BJ (cell line): Measurements from ENCODE around the gene RPL36. TPM values are rescaled to one million over a fixed set of nuclear protein-coding genes. Genes with fewer than 3 reads are reported as not detected.

Source experiments
- CTCF ChIA-PET: fragments of 350-600 bp; formaldehyde crosslinking; extraction: SDS; loops from one replicate; lab custom pipeline; 2021; ENCODE audit warnings: antibody characterized with exemption, inconsistent platforms; lab: Yijun Ruan, JAX
- POLR2A ChIA-PET: fragments of 300-600 bp; sonication (Branson Sonifier 250); formaldehyde crosslinking; extraction: SDS; loops from one replicate; lab custom pipeline; 2021; ENCODE audit warnings: antibody characterized with exemption; lab: Charles Lee
- DNase-seq: peaks from one replicate; pipeline ENCODE4 v3.0.0-alpha.2; 2011; ENCODE audit warnings: low read depth
- H3K27me3 ChIP-seq: 2 replicates; pipeline ENCODE4 v1.6.0; 2011; ENCODE audit warnings: low read length; ENCODE audit not compliant: control insufficient read depth, insufficient read depth
- H3K36me3 ChIP-seq: 2 replicates; pipeline ENCODE4 v1.5.1; 2011; ENCODE audit warnings: low read length; ENCODE audit not compliant: control insufficient read depth, insufficient read depth
- H3K4me3 ChIP-seq: 2 replicates; pipeline ENCODE4 v1.5.1; 2011; ENCODE audit warnings: low read depth, mild to moderate bottlenecking, control low read depth, low read length
- polyA plus RNA-seq: library from polyadenylated mRNA; depleted of rRNA; stranded (reverse); fragments of >200 nt; gene quantifications from 2 replicates; pipeline ENCODE4 v1.2.3, GENCODE V29; 2011
- TF ChIP-seq, protein P1 (sequence below): IDR thresholded peaks from 2 replicates; pipeline ENCODE4 v1.5.1; 2011; ENCODE audit warnings: low read depth, mild to moderate bottlenecking, control low read depth, inconsistent platforms, low read length, moderate library complexity; ENCODE audit not compliant: insufficient read depth

Gene RPL36
- polyA plus RNA-seq, 1 experiment: 912 TPM

DNA sequence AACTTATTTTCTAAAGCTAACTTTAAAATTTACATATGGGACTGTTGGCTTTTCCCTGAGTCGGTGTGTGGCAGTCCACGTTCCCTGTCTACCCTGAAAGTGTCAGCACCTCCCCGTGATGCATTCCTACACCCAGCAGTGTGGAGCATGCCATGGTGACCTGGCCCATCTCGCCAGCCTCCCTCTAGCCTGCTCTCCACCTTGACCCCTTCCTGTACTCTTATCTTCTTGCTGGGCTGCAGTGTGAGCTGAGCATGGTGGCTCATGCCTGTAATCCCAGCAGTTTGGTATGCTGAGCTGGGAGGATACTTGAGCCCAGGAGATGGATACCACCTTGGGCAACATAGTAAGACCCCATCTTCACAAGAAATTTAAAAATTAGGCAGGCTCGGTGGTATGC, 35.2 kb upstream of the RPL36 start:
- no peak overlapping the region for H3K4me3 ChIP-seq
- POLR2A ChIA-PET: no interaction called here
- CTCF ChIA-PET: interaction anchor here (0.6 to 2.1 kb wide), 3 partner anchors 9 to 32 kb away, joined by 3 to 9 read pairs (median 4); no protein-coding TSS in a partner anchor
- peaks cover 43% of the 10 kb centered on the region for H3K36me3 ChIP-seq
- DNase-seq: no peak
- H3K27me3 ChIP-seq: no peaks in the 10 kb centered on the region
- TF ChIP-seq, protein P1, sequence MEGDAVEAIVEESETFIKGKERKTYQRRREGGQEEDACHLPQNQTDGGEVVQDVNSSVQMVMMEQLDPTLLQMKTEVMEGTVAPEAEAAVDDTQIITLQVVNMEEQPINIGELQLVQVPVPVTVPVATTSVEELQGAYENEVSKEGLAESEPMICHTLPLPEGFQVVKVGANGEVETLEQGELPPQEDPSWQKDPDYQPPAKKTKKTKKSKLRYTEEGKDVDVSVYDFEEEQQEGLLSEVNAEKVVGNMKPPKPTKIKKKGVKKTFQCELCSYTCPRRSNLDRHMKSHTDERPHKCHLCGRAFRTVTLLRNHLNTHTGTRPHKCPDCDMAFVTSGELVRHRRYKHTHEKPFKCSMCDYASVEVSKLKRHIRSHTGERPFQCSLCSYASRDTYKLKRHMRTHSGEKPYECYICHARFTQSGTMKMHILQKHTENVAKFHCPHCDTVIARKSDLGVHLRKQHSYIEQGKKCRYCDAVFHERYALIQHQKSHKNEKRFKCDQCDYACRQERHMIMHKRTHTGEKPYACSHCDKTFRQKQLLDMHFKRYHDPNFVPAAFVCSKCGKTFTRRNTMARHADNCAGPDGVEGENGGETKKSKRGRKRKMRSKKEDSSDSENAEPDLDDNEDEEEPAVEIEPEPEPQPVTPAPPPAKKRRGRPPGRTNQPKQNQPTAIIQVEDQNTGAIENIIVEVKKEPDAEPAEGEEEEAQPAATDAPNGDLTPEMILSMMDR: no peak

- no peak overlapping the region for H3K4me3 ChIP-seq
- TF ChIP-seq, protein P1: no peak
- no peak for DNase-seq
- ChIA-PET CTCF (interaction anchor here (1.4 to 2.1 kb wide), 2 partner anchors 9 to 10 kb away, joined by 4 to 9 read pairs; no protein-coding TSS in a partner anchor), POLR2A (no interaction called here)
- H3K27me3 ChIP-seq: no peaks in the 10 kb centered on the region
- peaks cover 41% of the 10 kb centered on the region for H3K36me3 ChIP-seq
Observed at GRCh38 chr19:5655412-5655811, 34.7 kb upstream of the RPL36 start.

- Histone ChIP-seq H3K4me3 (no peak overlapping the region), H3K36me3 (peaks cover 38% of the 10 kb centered on the region), H3K27me3 (no peaks in the 10 kb centered on the region)
- TF ChIP-seq, protein P1: no peak
- no peak for DNase-seq
- ChIA-PET POLR2A (no interaction called here), CTCF (no interaction called here)
Observed at GRCh38 chr19:5661483-5661882, 28.6 kb upstream of the RPL36 start.

- TF ChIP-seq, protein P1: no peak
- Histone ChIP-seq H3K4me3 (no peak overlapping the region), H3K36me3 (peaks cover 49% of the 10 kb centered on the region), H3K27me3 (no peaks in the 10 kb centered on the region)
- POLR2A ChIA-PET: no interaction called here
- CTCF ChIA-PET: interaction anchor here (1.5 kb wide), 1 partner anchor 9 kb away, joined by 4 read pairs; no protein-coding TSS in a partner anchor
- no peak for DNase-seq
Observed at GRCh38 chr19:5663904-5664303, 26.2 kb upstream of the RPL36 start.

DNA sequence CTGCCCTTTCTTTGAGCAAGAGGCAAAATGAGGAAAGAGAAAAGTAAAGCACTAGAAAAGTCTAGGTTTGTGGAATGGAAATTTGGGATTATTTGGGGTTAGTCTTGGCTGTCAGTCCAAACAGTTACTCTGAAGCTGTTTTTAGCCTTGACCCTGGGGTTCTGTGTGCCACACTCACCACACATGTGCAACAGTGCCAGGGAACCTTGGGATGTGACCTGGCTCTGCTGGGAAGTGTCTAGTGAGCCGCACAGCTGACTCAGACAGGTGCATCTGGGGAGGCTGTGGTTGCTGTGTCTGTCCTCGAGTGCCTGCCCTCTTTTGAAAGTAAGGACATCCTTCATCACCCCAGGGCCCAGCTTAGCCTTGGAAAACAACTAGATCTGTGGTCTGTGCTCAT, 25.6 kb upstream of the RPL36 start:
- CTCF ChIA-PET: interaction anchor here (1.5 kb wide), 1 partner anchor 10 kb away, joined by 4 read pairs; no protein-coding TSS in a partner anchor
- no peak overlapping the region for H3K4me3 ChIP-seq
- no peak for DNase-seq
- H3K36me3 ChIP-seq: peaks cover 52% of the 10 kb centered on the region
- POLR2A ChIA-PET: no interaction called here
- TF ChIP-seq, protein P1: no peak
- no peaks in the 10 kb centered on the region for H3K27me3 ChIP-seq
